Stomach smooth muscle (tissue), 2 donors: ENCODE results near the gene KIF1B.
A peak's percentile ranks its signal among the peaks of the same experiment; 100 is the strongest.

Experiments
- H3K27ac ChIP-seq: one replicate; pipeline ENCODE4 v1.7.0; 2013; ENCODE audit warnings: mild to moderate bottlenecking, low read length, inconsistent platforms
- H3K27me3 ChIP-seq, 2 donors: one replicate each; pipeline ENCODE4 v1.7.0; 2013; ENCODE audit warnings: low read length in 2 of 2; ENCODE audit not compliant: insufficient read depth in 2 of 2, control insufficient read depth in 1 of 2
- H3K36me3 ChIP-seq, 2 donors: one replicate each; pipeline ENCODE4 v1.7.0; 2013; ENCODE audit warnings: low read length in 2 of 2; ENCODE audit not compliant: control insufficient read depth in 2 of 2, insufficient read depth in 2 of 2
- H3K4me1 ChIP-seq: one replicate; pipeline ENCODE4 v1.7.0; 2013; ENCODE audit warnings: low read length; ENCODE audit not compliant: control insufficient read depth, insufficient read depth
- H3K4me3 ChIP-seq, 2 donors: one replicate each; pipeline ENCODE4 v1.7.0; 2013; ENCODE audit warnings: low read length in 2 of 2
- H3K9ac ChIP-seq, 2 donors: one replicate each; pipeline ENCODE4 v1.7.0; 2013; ENCODE audit warnings: low read length in 2 of 2, mild to moderate bottlenecking in 1 of 2
- H3K9me3 ChIP-seq, 2 donors: one replicate each; pipeline ENCODE4 v1.7.0; 2013; ENCODE audit warnings: low read length in 2 of 2; ENCODE audit not compliant: control insufficient read depth in 2 of 2
- donor health status: healthy.
- donor health status: Pancreatic carcinoma.

Gene KIF1B

DNA sequence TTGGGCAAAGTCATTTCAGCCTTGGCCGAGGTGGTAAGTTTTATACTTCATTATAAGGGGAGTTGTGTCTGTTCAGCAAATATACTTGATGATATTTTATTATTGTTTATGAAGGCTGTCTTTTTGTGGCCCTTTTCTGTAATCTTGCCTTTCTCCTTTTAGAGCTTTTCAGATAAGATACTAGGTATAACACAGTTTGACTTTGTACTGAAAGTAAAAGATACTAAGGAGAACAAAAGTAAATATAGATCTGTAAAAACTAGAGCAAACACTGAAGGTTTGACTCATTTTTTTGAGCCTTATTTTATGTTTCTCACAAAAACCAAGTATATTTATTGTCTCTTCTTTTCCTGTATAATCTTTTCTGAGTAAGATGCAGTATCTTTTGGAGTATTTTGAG lies 61.9 kb downstream of the KIF1B start:
- Histone ChIP-seq H3K4me3 (no peak overlapping the region), H3K9ac (no peak overlapping the region), H3K36me3 (peaks cover 10 to 19% of the 10 kb centered on the region in 2 donors), H3K27me3 (no peaks in the 10 kb centered on the region), H3K27ac (no peak overlapping the region), H3K4me1 (no peaks in the 10 kb centered on the region), H3K9me3 (no peaks in the 10 kb centered on the region)

GRCh38 chr1:10278880-10279279 lies 68.5 kb downstream of the KIF1B start:
- Histone ChIP-seq H3K4me1 (no peaks in the 10 kb centered on the region), H3K9me3 (no peaks in the 10 kb centered on the region), H3K9ac (no peak overlapping the region), H3K36me3 (peaks cover 29 to 37% of the 10 kb centered on the region in 2 donors), H3K27me3 (no peaks in the 10 kb centered on the region), H3K4me3 (no peak overlapping the region), H3K27ac (no peak overlapping the region)

GRCh38 chr1:10280439-10281350 lies 70.3 kb downstream of the KIF1B start:
- Histone ChIP-seq H3K27me3 (no peaks in the 10 kb centered on the region), H3K27ac (no peak overlapping the region), H3K4me3 (no peak overlapping the region), H3K4me1 (peaks cover 4% of the 10 kb centered on the region), H3K9ac (no peak overlapping the region), H3K9me3 (no peaks in the 10 kb centered on the region), H3K36me3 (peaks cover 33 to 35% of the 10 kb centered on the region in 2 donors)

- Histone ChIP-seq H3K9ac (no peak overlapping the region), H3K4me3 (no peak overlapping the region), H3K9me3 (no peaks in the 10 kb centered on the region), H3K27ac (no peak overlapping the region), H3K4me1 (peaks cover 15% of the 10 kb centered on the region), H3K36me3 (peaks cover 25 to 26% of the 10 kb centered on the region in 2 donors), H3K27me3 (no peaks in the 10 kb centered on the region)
Measured at GRCh38 chr1:10283318-10283984, 73.1 kb downstream of the KIF1B start.

- Histone ChIP-seq H3K27me3 (no peaks in the 10 kb centered on the region), H3K4me3 (no peak overlapping the region), H3K9ac (no peak overlapping the region), H3K4me1 (peaks cover 15% of the 10 kb centered on the region), H3K9me3 (no peaks in the 10 kb centered on the region), H3K36me3 (peaks cover 19 to 23% of the 10 kb centered on the region in 2 donors), H3K27ac (peak overlapping the region; percentile 81)
Measured at GRCh38 chr1:10286244-10286643, 75.9 kb downstream of the KIF1B start.

DNA sequence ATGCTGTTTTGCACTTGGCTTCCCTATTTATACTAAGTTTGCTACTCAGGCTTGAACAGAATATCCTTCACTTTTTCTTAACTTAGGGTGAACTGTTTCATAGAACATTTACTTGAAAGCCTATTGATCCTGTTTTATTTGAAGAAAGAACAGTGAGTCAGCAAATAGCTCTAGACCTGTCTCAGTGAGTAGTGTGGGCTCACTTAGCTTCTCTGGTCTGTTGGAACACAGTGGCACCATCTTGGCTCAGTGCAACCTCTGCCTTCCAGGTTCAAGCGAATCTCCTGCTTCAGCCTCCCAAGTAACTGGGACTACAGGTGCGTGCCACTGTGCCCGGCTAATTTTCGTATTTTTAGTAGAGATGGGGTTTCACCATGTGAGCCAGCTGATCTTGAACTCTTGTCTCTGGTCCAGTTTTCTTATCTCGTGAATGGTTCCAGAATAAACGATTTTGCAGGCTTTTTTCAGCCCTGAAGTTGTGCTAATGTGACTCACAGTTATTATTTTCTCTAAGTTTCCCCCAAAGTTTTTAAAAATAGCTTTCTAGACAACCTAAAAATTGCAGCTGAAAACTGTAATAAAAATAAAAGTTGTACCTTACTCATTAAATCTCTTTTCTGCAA lies 76.8 kb downstream of the KIF1B start:
- no peaks in the 10 kb centered on the region for H3K27me3 ChIP-seq
- H3K27ac ChIP-seq = peak overlapping the region; percentile 81
- peaks cover 17 to 20% of the 10 kb centered on the region in 2 donors for H3K36me3 ChIP-seq
- H3K9ac ChIP-seq = peak overlapping the region in 1 of 2 donors; percentile 6
- H3K9me3 ChIP-seq = no peaks in the 10 kb centered on the region
- H3K4me3 ChIP-seq = peak overlapping the region in 1 of 2 donors; percentile 8
- peaks cover 15% of the 10 kb centered on the region for H3K4me1 ChIP-seq

DNA sequence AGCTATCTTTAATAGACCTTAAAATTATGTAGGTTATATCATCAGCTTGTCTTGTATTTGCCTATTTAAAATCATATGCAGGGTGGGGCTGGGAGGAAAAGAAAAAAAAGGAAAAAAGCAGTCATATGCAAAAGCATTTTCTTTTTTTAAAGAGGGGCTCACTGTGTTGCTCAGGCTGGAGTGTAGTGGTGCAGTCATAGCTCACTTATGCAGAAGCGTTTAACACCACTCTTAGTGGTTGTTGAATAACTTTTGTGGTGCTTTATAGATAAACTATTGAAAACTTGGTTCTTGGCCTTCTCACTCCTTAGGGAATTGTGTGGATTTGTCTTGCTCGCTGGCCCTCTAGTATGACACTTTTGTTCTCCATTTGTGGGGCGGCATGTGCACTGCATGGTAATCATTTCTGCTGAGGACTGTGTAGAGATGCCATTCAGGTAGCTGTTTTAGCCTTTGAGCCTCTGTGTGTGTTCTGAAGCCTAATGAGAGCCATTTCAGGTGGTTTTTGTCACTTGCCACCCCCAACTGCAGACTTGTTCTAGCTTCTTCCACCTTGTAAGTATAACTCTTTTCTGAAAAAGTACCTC lies 77.8 kb downstream of the KIF1B start:
- Histone ChIP-seq H3K27ac (peak overlapping the region; percentile 81), H3K36me3 (peaks cover 15 to 18% of the 10 kb centered on the region in 2 donors), H3K9ac (no peak overlapping the region), H3K9me3 (no peaks in the 10 kb centered on the region), H3K4me1 (peaks cover 15% of the 10 kb centered on the region), H3K4me3 (no peak overlapping the region), H3K27me3 (no peaks in the 10 kb centered on the region)

- no peak overlapping the region for H3K27ac ChIP-seq
- no peaks in the 10 kb centered on the region for H3K9me3 ChIP-seq
- peaks cover 15 to 19% of the 10 kb centered on the region in 2 donors for H3K36me3 ChIP-seq
Measured at GRCh38 chr1:10291705-10292104, 81.3 kb downstream of the KIF1B start.

GRCh38 chr1:10292188-10292587 lies 81.8 kb downstream of the KIF1B start:
- H3K9ac ChIP-seq = no peak overlapping the region
- H3K9me3 ChIP-seq = no peaks in the 10 kb centered on the region
- H3K27ac ChIP-seq = no peak overlapping the region
- H3K36me3 ChIP-seq = peaks cover 17 to 24% of the 10 kb centered on the region in 2 donors
- no peaks in the 10 kb centered on the region for H3K27me3 ChIP-seq
- H3K4me1 ChIP-seq = peaks cover 3% of the 10 kb centered on the region
- H3K4me3 ChIP-seq = no peak overlapping the region

More at GRCh38 chr1:10291705-10292104, 81.3 kb downstream of the KIF1B start:
- Histone ChIP-seq H3K4me3 (no peak overlapping the region), H3K9ac (no peak overlapping the region), H3K27me3 (no peaks in the 10 kb centered on the region), H3K4me1 (peaks cover 6% of the 10 kb centered on the region)

DNA sequence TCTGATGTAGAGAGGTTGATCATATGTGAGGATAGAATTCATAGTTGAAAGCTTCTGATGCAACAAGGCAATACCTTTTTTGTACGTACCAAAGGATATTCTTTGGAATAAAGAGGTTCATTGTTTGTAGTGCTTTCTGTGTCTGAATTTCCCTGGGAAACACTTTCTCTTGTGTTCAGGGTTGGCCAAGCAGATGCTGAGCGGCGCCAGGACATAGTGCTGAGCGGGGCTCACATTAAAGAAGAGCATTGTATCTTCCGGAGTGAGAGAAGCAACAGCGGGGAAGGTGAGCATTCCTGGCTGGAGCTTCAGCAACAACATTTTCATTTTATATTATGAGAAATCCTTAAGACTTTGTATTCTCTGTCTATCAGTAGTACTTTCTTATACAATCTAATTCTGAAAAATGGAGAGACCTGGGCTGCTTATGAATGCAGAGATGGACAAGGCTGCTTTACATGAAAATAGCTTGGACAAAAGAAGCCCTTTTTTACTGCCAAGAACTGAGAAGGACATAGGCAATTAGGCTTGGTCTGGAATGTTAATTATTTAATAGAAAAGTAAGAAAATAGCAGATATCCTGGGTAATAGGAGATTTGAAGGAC lies 85.2 kb downstream of the KIF1B start:
- H3K4me3 ChIP-seq = no peak overlapping the region
- H3K36me3 ChIP-seq = peaks cover 22 to 26% of the 10 kb centered on the region in 2 donors
- no peaks in the 10 kb centered on the region for H3K9me3 ChIP-seq
- H3K27ac ChIP-seq = no peak overlapping the region
- H3K9ac ChIP-seq = no peak overlapping the region
- H3K4me1 ChIP-seq = no peaks in the 10 kb centered on the region
- H3K27me3 ChIP-seq = no peaks in the 10 kb centered on the region
